SIG-M5 treated with dmso at 0.1 percent for 504 hours (cell line): ENCODE results near the gene SNX33.
"Not testable (repeated sequence)": the region's sequence is repeated elsewhere in the genome, so short reads cannot be mapped to it uniquely, and the experiment has no call there.

ENCODE experiments used
- DNase-seq: peaks from one replicate; lab custom pipeline; 2025; ENCODE audit not compliant: unreplicated experiment; lab: John Stamatoyannopoulos, UW

SNX33 gene

DNA sequence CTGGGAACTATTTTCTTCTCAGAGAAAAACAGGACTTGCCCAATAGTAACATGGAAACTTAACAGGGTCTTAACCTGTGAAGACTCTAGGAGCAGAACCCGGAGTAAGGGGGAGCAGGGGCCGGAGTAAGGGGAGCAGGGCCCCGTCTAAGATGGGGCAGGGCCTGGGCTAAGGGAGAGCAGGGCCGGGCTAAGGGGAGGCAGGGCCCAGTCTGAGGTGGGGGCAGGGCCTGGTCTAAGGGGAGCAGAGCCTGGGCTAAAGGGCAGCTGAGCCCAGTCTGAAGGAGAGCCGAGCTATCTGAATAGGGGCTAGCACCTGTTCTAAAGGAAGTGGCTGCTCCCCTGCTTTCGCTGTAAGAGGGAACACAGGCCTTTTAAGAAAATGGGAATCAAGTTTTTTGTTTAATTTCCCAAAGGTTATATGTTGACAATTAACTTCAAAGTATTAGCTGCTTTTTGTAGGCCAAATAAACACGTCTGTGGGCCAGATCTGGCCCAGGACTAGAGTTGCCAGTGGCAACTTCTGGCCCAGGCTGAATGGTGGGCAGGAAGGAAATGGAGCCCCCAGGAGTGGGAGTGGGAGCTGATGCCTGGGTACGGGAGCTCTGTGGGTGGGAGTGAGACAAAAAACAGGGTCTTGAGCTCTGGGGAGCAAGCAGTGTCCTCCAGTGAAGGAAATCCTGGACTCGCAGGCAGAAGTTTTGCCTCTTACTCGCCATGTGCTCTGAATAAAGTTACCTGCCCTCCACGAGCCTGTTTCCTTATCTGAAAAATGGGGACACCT, 32.5 kb downstream of the SNX33 start:
- no peak for DNase-seq

DNA sequence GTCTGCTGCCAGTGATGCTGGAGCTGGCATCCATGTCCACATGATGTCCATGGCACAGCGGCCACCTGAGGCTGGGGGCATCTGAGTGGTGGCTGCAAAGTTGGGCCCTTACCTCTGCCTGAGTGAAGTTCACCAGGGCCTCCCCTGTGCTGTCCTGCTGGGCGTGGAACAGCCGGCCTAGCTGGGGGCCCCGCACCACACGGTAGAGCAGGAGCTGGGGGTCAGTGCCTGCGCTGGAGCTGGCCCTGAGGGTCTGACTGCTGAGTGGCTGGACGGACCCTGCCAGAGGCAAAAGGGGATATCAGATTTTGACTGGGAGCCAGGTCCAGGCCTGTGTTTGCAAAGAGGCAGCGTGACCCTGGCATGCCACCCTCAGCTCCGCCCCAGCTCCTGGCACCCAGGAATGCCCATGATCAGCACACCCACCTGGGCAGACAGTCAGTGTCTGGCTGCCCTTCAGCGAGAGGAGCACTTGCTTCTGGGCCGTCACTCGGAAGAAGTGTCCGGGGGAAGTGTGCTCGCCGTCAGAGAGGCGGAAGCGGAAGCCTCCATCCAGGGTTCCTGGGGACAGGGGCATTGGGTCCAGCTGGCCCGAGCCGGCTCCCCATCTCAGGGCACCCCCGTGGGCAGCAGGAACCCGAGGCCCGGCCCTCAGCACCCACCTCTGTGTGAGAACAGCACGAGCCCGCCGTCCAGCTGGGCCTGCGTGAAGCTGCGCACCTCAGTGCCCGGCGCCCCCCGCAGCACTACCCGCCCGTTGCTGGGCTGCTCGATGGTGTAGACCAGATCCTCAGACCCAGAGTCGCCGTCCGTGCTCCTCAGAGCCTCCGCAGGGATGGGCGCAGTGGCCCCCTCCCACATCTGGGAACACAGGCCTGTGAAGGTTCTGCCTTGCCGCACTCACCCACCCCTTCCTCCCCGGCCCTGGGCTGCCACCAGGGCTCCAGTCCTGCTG, 34.7 kb downstream of the SNX33 start:
- no peak for DNase-seq

GRCh38 chr15:75683646-75684312, 36.1 kb downstream of the SNX33 start:
- peak; percentile 35 for DNase-seq

GRCh38 chr15:75684648-75685047, 36.9 kb downstream of the SNX33 start:
- no peak for DNase-seq

GRCh38 chr15:75685195-75685594, 37.5 kb downstream of the SNX33 start:
- no peak for DNase-seq

DNA sequence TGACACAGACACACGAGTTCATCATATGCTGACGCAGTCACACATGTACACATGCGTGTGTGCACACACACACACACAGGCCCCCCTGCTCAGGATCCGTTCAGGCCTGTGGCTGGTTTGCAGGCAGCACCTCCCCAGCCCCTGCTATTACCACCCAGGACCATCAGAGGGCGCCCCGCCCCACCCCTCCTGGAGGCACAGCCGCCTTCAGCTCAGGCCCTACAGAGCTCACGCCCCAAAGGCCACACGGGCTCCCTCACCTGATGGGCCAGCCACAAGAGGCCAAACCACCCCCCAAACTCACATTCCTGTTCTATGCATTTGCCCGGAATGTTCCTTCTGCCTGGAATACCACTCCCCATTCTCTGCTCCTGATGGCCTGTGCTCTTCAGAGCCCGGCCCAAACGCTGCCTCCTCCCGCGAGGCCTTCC, 38.5 kb downstream of the SNX33 start:
- not testable (repeated sequence) for DNase-seq

DNA sequence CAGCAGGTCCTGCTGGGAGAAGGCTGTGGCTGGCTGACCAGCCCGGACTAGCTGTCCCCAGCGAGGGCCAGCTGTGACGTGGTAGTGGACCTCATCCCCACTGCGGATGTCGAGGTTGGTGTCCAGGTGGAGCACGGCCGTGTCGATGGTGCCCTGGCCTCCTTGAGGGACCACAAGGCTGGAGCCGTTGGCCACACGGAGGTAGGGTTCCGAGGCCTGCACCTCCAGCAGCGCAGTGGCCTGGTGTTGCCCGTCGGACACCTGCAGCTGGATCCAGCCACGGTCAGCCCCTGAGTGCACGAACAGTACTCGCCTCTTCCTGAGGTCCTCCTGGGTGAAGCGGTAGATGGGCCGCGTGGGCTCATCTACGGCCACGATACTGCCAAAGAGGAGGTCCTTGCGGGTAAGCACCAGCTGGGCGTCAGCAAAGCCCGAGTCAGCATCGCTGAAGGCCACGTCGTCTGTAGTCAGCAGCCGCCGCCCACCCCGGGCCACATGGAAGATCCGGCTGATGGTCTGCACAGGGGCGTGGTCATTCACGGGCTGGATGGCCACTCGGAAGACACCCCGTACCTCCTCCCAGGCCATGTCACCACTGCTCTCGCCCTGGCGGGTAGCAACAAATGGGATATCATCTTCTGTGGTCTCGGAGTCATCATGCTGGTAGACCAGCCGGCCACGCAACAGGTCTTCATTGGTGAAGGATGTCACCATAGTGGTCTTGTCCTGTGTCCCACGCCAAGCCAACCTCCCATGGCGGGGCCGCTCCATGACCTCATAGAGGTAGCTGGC, 40.0 kb downstream of the SNX33 start:
- DNase-seq, result no peak

DNA sequence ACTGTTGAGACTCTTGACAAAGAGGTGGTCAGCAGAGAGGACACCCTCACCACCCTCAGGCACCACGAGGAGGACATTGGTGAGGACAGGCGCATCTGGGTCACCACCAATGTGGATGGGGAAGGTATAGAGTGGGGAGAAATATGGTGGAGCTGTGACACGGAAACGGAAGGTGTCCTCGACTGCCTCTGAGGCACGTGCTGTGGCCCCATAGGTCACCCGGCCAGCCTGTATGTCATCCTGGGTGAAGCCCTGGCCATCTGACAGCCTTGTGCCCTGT, 40.5 kb downstream of the SNX33 start:
- DNase-seq, result no peak

DNA sequence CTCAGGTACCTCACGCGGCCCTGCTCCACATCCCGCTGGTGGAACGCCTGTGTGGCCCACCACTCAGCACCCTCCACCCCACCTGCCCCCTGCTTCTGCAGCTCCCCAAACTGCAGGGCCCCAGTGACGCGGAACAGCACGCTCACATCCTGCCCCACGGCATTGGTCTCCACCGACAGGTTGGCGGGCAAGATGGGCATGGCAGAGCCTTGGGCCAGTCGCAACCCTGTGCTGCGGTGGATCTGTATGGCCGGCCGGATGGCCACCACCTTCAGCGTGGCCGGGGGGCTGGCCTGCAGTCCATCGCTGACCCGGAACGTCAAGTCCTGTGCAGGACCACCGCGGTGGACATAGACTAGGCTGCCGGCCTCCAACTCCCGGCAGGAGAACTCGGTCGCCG, 41.1 kb downstream of the SNX33 start:
- DNase-seq, result no peak

DNA sequence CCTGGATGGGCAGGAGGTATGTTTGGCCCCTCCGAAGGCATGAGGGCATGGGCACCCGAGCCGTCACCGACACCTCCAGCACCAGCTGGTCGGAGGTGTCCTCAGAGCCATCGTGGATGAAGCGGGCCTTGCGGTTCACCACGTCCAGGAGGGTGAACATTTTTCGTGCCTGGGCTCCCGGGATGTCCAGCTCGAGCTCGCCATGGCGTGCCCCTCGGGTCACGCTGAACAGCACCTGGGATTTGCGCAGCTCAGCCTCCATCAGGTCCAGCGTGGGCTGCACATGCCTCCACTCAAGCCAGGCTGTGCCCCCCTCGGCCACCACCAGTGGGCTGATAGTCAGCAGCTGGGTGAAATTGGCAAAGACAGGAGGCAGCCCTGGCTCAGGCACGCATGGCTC, 41.7 kb downstream of the SNX33 start:
- not testable (repeated sequence) for DNase-seq

DNA sequence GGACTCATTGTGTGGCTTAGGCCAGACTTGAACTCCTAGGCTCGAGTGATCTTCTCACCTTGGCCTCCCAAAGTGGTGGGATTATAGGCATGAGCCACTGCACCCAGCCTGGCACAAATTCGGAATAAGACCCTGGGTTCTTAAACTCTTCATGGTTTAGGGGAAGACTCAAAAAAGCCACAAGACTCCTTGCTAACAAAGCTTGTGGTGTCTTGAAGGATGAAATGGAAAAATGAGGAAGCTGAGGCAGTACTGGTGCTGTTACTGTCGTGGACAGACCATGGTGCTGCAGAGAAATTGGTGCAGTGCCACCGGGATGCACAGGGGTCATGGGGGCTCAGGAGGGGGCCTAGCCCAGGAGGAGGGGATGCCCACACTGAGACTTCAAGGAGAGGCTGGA, 44.6 kb downstream of the SNX33 start:
- peak; percentile 15 for DNase-seq

DNA sequence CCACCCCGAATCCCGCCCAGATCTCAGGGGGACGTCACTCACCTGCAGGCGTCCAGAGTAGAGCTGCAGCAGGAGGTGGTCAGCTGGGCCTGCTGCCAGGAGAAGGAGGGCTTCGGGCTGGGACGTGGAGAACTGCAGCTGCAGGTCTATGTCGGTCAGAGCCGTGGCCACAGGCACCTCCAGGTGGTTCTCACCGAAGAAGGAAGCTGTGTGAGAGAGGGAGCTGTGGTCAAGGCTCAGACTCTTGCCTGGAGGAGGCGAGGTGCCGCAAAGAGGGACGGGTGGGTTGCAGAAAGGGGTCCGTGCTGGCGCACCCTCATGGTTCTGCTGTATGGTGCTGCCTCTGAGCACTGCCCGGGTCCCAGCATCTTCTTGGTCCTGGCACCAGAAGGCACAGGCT, 45.3 kb downstream of the SNX33 start:
- not testable (repeated sequence) for DNase-seq

GRCh38 chr15:75693501-75694240, 46.0 kb downstream of the SNX33 start:
- no peak for DNase-seq

GRCh38 chr15:75694241-75695182, 46.8 kb downstream of the SNX33 start:
- no peak for DNase-seq

DNA sequence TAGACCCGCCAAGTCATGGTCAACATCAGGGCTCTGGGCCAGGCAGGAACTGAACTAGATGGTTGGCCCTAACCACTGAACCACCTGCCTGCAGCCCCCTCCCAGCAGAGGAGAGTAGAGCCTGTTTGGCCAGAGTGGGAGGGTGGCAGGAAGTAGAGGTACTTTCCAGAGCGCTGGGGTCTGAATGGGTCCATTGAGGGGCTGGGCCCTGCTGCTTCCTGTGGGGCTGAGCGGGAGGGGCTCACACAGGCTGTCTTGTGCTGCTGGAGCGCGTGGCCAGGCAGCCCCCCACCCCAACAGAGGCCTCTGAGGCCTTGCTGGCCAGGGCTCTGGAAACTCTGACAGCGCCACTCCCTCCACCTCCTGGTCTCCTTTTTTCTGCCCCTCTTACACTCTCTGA, 47.5 kb downstream of the SNX33 start:
- no peak for DNase-seq

GRCh38 chr15:75695634-75696310, 48.1 kb downstream of the SNX33 start:
- no peak for DNase-seq

- peak; percentile 18 for DNase-seq
Observed at GRCh38 chr15:75696311-75696720, 48.6 kb downstream of the SNX33 start.

DNA sequence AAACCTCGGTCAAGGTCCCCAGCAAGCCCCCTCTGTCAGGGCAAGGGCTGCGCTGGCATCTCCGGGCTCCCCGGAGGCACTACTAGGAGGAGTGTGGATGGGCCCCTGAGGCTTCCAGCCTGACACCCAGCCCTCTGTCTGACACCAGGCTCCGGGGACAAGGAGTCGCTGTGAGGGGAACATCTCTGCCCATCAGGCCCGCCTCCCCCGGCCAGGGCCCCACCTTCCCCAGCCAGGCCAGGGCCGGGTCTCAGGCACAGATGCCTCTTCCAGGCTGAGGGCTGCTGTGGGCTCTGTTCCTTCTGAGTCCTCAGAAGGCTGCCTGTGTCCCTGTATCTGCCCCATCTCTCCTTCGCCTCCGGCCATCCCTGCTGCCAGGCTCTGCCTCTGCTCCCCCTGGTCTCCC, 49.1 kb downstream of the SNX33 start:
- DNase-seq, result no peak

DNA sequence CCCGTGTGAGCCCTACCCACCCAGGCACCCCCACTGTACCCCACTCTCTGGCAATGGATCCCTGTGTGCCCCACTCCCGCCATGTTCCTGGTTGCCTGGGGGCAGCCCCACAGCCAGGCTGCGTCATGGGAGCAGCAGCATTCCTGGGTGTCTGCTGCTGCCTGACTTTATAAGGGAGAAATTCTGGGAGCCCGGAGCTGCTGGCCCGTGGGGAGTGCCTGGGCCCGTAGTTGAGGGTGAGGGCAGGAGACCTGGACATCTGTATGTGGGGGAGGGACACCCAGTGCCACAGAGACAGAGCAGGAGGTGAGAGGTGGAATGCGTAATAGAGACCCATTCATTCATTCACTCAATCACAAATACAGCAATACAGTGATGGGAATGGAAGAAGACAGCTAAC, 49.8 kb downstream of the SNX33 start:
- DNase-seq, result no peak
